MM.1S (cell line): ENCODE data around the gene SIRT6.
"Not testable (repeated sequence)": the region's sequence is repeated elsewhere in the genome, so short reads cannot be mapped to it uniquely, and the experiment has no call there.

Experiments
- DNase-seq: peaks from one replicate; pipeline ENCODE4 v3.0.0-alpha.2; 2015
- H2AFZ ChIP-seq: fragments of 300-600 bp; sonication (generic); 2 replicates; pipeline ENCODE4 v1.6.0; 2016; ENCODE audit warnings: antibody characterized with exemption, low read length
- H3F3A ChIP-seq: fragments of 300-600 bp; sonication (generic); 2 replicates; pipeline ENCODE4 v1.6.1; 2016; ENCODE audit warnings: mild to moderate bottlenecking, antibody characterized with exemption, low read length, moderate library complexity, mixed read lengths; ENCODE audit not compliant: insufficient read depth
- H3K27ac ChIP-seq: fragments of 300-600 bp; sonication (generic); 2 replicates; pipeline ENCODE4 v1.5.1; 2016; ENCODE audit warnings: mild to moderate bottlenecking, low read length
- H3K27me3 ChIP-seq: fragments of 300-600 bp; sonication (generic); replicated peaks from 2 replicates; pipeline ENCODE4 v1.6.0; 2016; ENCODE audit warnings: low read length; ENCODE audit not compliant: insufficient read depth
- H3K36me3 ChIP-seq: fragments of 300-600 bp; sonication (generic); replicated peaks from 2 replicates; pipeline ENCODE4 v1.6.1; 2016; ENCODE audit warnings: mild to moderate bottlenecking, low read length, mixed read lengths; ENCODE audit not compliant: insufficient read depth
- H3K4me1 ChIP-seq: fragments of 300-600 bp; sonication (generic); 2 replicates; pipeline ENCODE4 v1.6.1; 2016; ENCODE audit warnings: low read length, mixed read lengths
- H3K4me2 ChIP-seq: fragments of 300-600 bp; sonication (generic); 2 replicates; pipeline ENCODE4 v1.6.0; 2016; ENCODE audit warnings: low read depth, low read length
- H3K4me3 ChIP-seq: fragments of 300-600 bp; sonication (generic); 2 replicates; pipeline ENCODE4 v1.5.1; 2016; ENCODE audit warnings: low read length, mixed read lengths
- H3K79me2 ChIP-seq: fragments of 300-600 bp; sonication (generic); 2 replicates; pipeline ENCODE4 v1.6.1; 2016; ENCODE audit warnings: mixed run types, low read length, mixed read lengths
- H3K9ac ChIP-seq: fragments of 300-600 bp; sonication (generic); 2 replicates; pipeline ENCODE4 v1.6.1; 2016; ENCODE audit warnings: low read length, mixed read lengths
- H3K9me2 ChIP-seq: fragments of 300-600 bp; sonication (generic); replicated peaks from 2 replicates; pipeline ENCODE4 v1.6.1; 2016; ENCODE audit warnings: mild to moderate bottlenecking, low read length, mixed read lengths; ENCODE audit not compliant: insufficient read depth
- H3K9me3 ChIP-seq: fragments of 300-600 bp; sonication (generic); replicated peaks from 2 replicates; pipeline ENCODE4 v1.6.1; 2016; ENCODE audit warnings: mild to moderate bottlenecking, low read length, mixed read lengths; ENCODE audit not compliant: insufficient read depth
- H4K20me1 ChIP-seq: fragments of 300-600 bp; sonication (generic); 2 replicates; pipeline ENCODE4 v1.6.1; 2016; ENCODE audit warnings: mild to moderate bottlenecking, low read length, moderate library complexity, mixed read lengths; ENCODE audit not compliant: insufficient read depth
- EZH2 ChIP-seq: fragments of 300-600 bp; sonication (generic); optimal IDR thresholded peaks from 2 replicates; pipeline ENCODE3; 2017; ENCODE audit warnings: low read depth, mild to moderate bottlenecking, antibody characterized with exemption, low read length, mixed read lengths
- EZH2phosphoT487 ChIP-seq: fragments of 300-600 bp; sonication (generic); IDR thresholded peaks from 2 replicates; pipeline ENCODE4 v1.6.1; 2018; ENCODE audit warnings: antibody characterized with exemption, low read length
- TF ChIP-seq, protein P1 (sequence below): fragments of 300-600 bp; sonication (generic); IDR thresholded peaks from 2 replicates; pipeline ENCODE4 v1.5.1; 2016; ENCODE audit warnings: antibody characterized with exemption, low read length, mixed read lengths

The SIRT6 gene

GRCh38 chr19:4194353-4194752 is 12.0 kb upstream of the SIRT6 start:
- Histone ChIP-seq H3K79me2 (no peaks in the 10 kb centered on the region), H3K36me3 (no peaks in the 10 kb centered on the region), H3K9me3 (no peaks in the 10 kb centered on the region), H4K20me1 (no peaks in the 10 kb centered on the region), H3F3A (no peaks in the 10 kb centered on the region), H3K9me2 (no peaks in the 10 kb centered on the region), H3K4me3 (no peak overlapping the region), H3K27me3 (peaks cover 89% of the 10 kb centered on the region), H3K9ac (no peak overlapping the region), H3K4me1 (no peaks in the 10 kb centered on the region), H3K4me2 (no peak overlapping the region), H3K27ac (no peak overlapping the region), H2AFZ (no peak overlapping the region)
- TF ChIP-seq EZH2phosphoT487 (no peak), EZH2 (no peak)
- TF ChIP-seq, protein P1, sequence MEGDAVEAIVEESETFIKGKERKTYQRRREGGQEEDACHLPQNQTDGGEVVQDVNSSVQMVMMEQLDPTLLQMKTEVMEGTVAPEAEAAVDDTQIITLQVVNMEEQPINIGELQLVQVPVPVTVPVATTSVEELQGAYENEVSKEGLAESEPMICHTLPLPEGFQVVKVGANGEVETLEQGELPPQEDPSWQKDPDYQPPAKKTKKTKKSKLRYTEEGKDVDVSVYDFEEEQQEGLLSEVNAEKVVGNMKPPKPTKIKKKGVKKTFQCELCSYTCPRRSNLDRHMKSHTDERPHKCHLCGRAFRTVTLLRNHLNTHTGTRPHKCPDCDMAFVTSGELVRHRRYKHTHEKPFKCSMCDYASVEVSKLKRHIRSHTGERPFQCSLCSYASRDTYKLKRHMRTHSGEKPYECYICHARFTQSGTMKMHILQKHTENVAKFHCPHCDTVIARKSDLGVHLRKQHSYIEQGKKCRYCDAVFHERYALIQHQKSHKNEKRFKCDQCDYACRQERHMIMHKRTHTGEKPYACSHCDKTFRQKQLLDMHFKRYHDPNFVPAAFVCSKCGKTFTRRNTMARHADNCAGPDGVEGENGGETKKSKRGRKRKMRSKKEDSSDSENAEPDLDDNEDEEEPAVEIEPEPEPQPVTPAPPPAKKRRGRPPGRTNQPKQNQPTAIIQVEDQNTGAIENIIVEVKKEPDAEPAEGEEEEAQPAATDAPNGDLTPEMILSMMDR = no peak
- no peak for DNase-seq

DNA sequence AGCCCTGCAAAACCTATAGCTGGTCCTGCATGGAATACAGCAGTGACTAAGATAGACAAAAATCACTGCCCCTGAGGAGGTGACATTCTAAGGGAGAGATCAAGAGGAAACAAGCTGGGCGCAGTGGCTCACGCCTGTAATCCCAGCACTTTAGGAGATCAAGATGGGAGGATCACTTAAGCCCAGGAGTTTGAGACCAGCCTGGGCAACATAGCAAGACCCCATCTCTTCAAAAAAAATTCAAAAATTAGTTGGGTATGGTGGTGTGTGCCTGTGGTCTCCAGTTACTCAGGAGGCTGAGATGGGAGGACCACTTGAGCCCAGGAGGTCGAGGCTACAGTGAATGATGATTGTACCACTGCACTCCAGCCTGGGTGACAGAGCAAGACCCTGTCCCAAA is 10.2 kb upstream of the SIRT6 start:
- not testable (repeated sequence) for H2AFZ ChIP-seq, H3F3A ChIP-seq
- peaks cover 90% of the 10 kb centered on the region for H3K27me3 ChIP-seq

DNA sequence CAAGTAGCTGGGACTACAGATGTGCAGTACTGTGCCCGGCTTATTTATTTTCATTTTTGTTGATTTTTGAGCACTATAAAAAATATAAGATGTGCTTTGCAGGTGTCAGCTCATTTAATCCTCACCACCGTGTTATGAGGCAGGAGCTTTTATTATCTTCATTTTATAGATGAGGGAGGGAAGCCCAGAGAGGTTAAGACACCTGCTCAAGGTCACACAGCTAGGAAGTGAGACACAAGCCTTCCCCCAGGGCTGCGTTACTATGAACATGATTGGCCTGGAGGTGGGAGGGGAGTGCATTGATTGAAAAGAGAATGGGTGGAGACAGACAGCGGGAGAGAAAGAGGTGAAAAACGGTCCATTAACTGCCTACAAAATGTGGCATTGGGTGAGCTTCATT is 7.3 kb upstream of the SIRT6 start:
- no peak overlapping the region for H3K27ac ChIP-seq

More for the DNA sequence above, 10.2 kb upstream of the SIRT6 start:
- H3K27ac ChIP-seq, H3K9me3 ChIP-seq, H3K36me3 ChIP-seq, H3K4me1 ChIP-seq, DNase-seq, H3K4me3 ChIP-seq, H4K20me1 ChIP-seq, H3K9ac ChIP-seq, H3K4me2 ChIP-seq, H3K9me2 ChIP-seq, H3K79me2 ChIP-seq: not testable (repeated sequence)

More for the DNA sequence above, 7.3 kb upstream of the SIRT6 start:
- Histone ChIP-seq H3K4me3 (no peak overlapping the region), H3K79me2 (no peaks in the 10 kb centered on the region), H3K9me3 (no peaks in the 10 kb centered on the region), H3F3A (no peaks in the 10 kb centered on the region), H4K20me1 (no peaks in the 10 kb centered on the region), H3K9me2 (no peaks in the 10 kb centered on the region), H3K36me3 (no peaks in the 10 kb centered on the region), H3K4me1 (no peaks in the 10 kb centered on the region), H2AFZ (no peak overlapping the region), H3K9ac (no peak overlapping the region), H3K4me2 (no peak overlapping the region), H3K27me3 (peaks cover 69% of the 10 kb centered on the region)
- DNase-seq = no peak
- TF ChIP-seq EZH2 (no peak), EZH2phosphoT487 (no peak)
- TF ChIP-seq, protein P1 = no peak
